GM19328 (cell line): Measurements from ENCODE around the gene TARS2.

Experiments used
- ATAC-seq: cut with Tn5 transposase; IDR thresholded peaks from one replicate; pipeline ENCODE4 v1.9.1; 2021; ENCODE audit warnings: mild to moderate bottlenecking, moderate library complexity; ENCODE audit not compliant: unreplicated experiment

The TARS2 gene

GRCh38 chr1:150555198-150555970, 68.2 kb downstream of the TARS2 start:
- no peak for ATAC-seq

GRCh38 chr1:150555971-150556865, 69.0 kb downstream of the TARS2 start:
- ATAC-seq, result no peak

GRCh38 chr1:150557065-150557600, 69.9 kb downstream of the TARS2 start:
- no peak for ATAC-seq
